NCI-H2227 treated with DMSO at 0.1 percent for 48 hours (cell line): ENCODE data around the gene C1QTNF9B.
A peak's percentile ranks its signal among the peaks of the same experiment; 100 is the strongest.
"Not testable (repeated sequence)": the region's sequence is repeated elsewhere in the genome, so short reads cannot be mapped to it uniquely, and the experiment has no call there.

Experiments used
- DNase-seq: peaks from one replicate; lab custom pipeline; 2025; lab: John Stamatoyannopoulos, UW

C1QTNF9B gene

DNA sequence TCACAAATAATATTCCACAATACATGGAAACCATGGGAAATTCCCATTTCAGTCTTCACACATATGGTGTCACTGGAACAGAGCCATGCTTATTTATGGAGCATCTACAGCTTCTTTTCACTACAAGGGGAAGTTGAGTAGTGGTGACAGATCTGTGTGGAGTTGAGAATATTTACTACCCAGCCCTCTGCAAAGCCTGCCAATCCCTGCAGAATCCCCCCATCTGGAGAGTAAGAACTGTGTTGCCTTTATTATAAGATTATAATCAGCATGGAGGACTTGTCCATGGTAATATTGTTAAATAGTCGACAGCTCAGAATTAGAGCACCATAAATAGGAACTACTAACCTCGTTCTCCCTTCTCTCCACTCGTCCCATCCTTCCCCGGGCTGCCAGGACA, 3.5 kb downstream of the C1QTNF9B start:
- DNase-seq, result not testable (repeated sequence)

DNA sequence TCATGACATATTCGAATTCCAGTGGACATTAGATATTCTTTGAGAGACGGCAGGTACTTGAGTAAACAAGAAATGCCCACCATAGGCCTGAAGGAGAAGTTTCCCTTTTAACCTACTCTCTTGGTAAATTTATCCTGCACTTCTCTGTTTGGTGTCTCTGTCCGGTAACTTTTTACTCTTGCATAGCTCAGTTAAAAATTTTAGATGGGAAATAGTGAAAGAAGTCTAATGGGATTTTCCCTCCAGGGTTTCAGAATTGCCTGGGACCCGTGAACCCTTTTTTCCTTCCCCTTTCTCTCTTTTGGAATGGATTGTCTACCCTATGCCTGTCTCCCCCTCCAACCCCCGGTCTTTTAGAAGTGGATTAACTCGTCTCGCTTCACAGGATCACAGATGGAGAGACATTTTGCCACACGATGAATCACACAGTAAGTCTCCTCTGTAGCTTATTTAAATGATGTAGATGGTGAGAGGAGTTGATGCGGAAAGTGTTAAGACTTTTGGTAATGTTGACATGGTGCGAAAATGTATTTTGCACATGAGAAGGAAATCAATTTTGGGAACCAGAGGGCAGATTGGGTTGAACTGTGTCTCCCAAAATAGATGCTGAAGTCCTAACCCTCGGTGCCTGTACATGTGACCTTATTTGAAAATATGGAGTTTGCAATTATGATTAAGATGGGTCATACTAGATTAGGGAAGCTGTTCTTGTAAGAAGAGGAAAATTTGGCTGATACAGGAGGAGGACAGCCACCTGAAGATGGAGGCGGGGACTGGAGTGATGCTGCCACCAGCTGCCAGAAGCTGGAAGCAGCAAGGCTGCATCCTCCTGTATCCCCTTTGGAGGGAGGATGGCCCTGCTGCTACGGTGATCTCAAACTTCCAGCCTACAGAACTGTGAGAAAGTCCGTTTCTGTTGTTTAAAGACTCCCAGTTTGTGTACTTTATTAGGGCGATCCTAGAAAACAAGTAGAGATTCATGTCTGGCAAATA, 7.4 kb downstream of the C1QTNF9B start:
- no peak for DNase-seq

DNA sequence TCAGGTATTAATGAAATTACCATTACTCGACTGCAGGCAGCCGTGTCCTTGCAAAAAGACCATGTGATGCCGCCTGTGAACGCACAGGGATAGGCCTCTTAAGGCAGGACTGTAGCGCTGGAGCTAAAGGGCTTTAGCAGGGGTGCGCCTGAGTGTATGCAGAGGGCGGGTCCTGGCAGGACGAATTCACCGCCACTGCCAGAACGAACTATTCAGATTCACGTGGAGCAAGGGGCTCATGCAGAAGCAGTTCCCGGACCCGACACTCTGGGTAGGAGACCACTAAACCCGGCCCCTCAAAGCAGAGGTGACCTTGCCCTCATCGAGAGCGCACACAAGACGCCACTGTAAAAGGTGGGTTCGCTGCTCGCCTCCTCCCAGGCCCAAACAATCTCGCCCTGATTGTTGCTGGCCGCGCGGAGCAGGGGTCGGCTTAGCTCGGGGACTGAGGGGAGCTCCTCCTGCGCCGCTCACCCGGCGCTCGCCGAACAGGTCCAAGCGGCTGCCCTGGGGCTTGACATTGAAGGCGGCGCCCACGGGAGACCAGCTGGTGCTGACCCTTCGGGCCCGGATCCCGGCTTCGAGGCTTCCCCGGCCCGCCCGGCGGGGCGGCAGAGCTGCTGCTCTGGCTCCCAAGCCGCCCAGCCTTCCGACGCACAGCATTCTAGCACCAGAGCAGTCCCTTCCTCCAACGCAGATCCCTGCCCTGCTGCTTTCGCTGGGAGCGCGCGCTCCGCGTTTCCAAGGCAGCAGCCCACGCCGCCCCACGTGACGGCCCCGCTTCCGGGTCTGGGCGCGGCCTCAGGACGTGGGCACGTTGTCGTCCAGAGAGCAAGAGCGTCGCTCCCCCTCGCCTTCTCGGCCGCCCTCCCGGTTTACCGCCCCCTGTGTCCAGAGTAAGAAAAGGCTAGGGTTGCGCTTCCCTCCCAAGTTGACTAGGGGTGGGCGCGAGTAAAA, 8.4 kb downstream of the C1QTNF9B start, which contains the start of gene MIPEP:
Gene MIPEP, minus strand, starts transcription at position 743 of the 957 bp plus-strand sequence. Its CDS starts 80 bp downstream, at position 663.
- peak; percentile 73 for DNase-seq

- not testable (repeated sequence) for DNase-seq
These were observed 12.9 kb downstream of the C1QTNF9B start for GRCh38 chr13:23884361-23884760.

DNA sequence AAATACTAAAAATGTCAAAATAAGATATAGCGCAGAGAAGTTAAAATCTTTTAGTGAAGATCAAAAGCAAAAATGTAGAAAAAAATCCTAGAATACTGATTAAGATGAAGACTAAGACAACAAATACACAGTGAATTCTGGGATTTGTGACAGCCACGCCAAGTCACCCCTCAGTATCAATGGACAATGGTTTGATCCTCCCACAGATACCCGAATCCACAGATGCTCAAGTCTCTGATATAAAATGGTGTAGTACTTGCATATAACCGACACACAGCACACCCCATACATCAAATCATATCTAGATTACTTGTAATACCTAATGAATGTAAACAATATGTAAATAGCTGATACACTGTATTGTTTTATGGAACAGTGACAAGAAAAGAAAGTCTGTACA, 14.0 kb downstream of the C1QTNF9B start:
- DNase-seq, result no peak

GRCh38 chr13:23881402-23881800, 15.9 kb downstream of the C1QTNF9B start:
- not testable (repeated sequence) for DNase-seq

GRCh38 chr13:23880493-23881401, 16.6 kb downstream of the C1QTNF9B start:
- not testable (repeated sequence) for DNase-seq

- no peak for DNase-seq
These were observed 20.0 kb downstream of the C1QTNF9B start for GRCh38 chr13:23877286-23877685.

DNA sequence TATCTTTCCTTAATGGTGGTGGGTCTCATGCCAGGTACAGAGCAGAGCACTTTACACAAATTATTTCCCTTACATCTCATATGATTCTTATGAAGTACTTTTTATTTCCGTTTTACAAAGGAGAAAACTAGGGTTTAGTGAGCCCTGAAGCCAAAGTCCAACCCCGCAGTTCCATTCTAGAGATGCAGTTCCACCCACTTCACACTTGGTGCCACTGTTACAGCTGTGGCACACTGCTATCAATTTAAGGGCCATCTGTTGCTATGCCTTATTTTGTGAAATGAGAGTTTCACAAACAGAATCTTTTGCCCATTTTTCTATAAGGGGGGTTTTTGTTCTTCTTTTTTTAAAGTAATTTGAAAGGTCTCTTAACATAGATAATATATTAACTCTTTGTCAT, 21.0 kb downstream of the C1QTNF9B start:
- DNase-seq, result no peak

GRCh38 chr13:23871616-23872220, 25.6 kb downstream of the C1QTNF9B start:
- DNase-seq, result peak; percentile 1

DNA sequence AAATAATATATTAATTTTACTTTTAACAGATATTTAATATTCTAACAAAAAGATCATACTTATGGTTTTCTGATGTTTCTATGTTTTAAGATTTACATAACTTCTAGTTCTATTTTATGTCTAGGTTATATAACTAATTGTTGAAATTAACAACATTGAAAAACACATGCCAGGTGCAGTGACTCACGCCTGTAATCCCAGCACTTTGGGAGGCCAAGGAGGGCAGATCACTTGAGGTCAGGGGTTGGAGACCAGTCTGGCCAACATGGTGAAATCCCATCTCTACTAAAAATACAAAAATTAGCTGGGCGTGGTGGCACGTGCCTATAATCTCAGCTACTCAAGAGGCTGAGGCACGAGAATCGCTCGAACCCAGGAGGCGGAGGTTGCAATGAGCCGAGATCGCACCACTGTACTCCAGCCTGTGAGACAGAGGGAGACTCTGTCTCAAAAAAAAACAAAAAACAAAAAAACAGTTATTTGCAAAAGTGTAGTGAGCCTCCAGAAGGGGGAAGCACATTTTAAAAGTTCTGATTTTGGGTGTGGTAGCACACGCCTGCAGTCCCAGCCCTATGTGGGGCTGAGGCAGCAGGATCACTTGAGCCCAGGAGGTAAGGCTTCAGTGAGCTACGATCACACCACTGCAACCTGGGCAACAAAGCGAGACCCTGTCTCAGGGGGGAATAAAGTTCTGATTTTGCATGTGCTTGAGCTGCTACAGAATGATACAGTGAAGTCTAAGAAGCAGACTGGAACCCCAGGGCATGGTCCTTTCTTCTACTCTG, 26.8 kb downstream of the C1QTNF9B start:
- no peak for DNase-seq

DNA sequence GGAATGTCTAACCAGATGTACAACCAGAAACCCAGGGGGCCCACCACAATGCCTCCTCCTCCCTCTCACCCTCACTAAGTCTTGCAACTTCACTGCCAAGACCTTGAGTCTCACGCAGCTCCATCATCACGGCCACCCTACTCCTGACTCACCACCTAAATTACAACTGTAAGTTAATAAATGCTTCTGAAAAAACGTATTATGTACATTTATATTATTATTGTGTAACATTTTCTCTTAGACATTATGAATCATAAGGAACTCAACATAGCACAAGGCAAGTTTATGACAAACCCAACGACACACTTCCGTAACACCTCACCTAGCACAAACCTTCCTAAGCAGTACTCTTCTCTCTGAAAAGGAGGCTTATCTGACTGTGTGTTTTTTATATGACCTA, 28.8 kb downstream of the C1QTNF9B start:
- no peak for DNase-seq

GRCh38 chr13:23867027-23867491, 30.2 kb downstream of the C1QTNF9B start:
- no peak for DNase-seq

- no peak for DNase-seq
These were observed 30.8 kb downstream of the C1QTNF9B start for GRCh38 chr13:23866420-23867026.

GRCh38 chr13:23865906-23866305, 31.4 kb downstream of the C1QTNF9B start:
- DNase-seq, result no peak

DNA sequence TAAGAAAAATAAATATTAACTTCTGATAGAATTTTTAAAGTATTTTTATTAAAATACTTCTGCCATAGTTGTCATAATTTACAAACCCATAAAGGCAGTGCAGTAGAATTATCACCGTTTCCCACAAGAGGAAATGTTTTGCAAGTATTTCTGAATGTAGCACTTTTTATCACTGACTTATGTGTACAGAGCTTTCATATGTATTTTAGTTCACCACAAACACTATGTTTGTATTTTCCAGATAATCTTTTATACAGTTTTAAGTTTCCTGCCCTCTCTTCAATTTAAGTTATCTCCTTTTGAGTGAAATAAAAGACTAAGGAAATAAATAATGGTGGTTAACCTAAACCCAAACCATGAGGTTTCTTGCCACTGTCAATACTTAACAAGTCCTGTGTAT, 32.3 kb downstream of the C1QTNF9B start:
- no peak for DNase-seq

- DNase-seq, result no peak
These were observed 36.0 kb downstream of the C1QTNF9B start for GRCh38 chr13:23861310-23861709.

GRCh38 chr13:23859904-23860303, 37.4 kb downstream of the C1QTNF9B start:
- DNase-seq, result no peak

- DNase-seq, result no peak
These were observed 37.8 kb downstream of the C1QTNF9B start for GRCh38 chr13:23859455-23859854.
